Lower lobe of right lung (tissue), 2 donors: ENCODE data around the gene PRRT1B. TPM values are rescaled to one million over a fixed set of nuclear protein-coding genes. Genes with fewer than 3 reads are reported as not detected.
A peak's percentile ranks its signal among the peaks of the same experiment; 100 is the strongest.

ENCODE experiments used
- ATAC-seq, 2 donors: fragments of 200-7000 bp; cut with Tn5 transposase; one replicate each; pipeline ENCODE4 v1.9.1; 2020 to 2022; ENCODE audit warnings: mild to moderate bottlenecking in 2 of 2, moderate library complexity in 2 of 2
- DNase-seq: peaks from one replicate; pipeline ENCODE4 v3.0.0-alpha.2; 2020
- H3K27ac ChIP-seq: fragments of 200-600 bp; one replicate; pipeline ENCODE4 v1.8.0; 2022
- H3K27me3 ChIP-seq: fragments of 200-600 bp; one replicate; pipeline ENCODE4 v1.8.0; 2022; ENCODE audit warnings: low read depth
- H3K36me3 ChIP-seq: fragments of 200-600 bp; one replicate; pipeline ENCODE4 v1.8.0; 2022; ENCODE audit warnings: mild to moderate bottlenecking
- H3K4me1 ChIP-seq: fragments of 200-600 bp; one replicate; pipeline ENCODE4 v1.8.0; 2022
- H3K4me3 ChIP-seq: fragments of 200-600 bp; one replicate; pipeline ENCODE4 v1.8.0; 2022; ENCODE audit warnings: mild to moderate bottlenecking
- H3K9me3 ChIP-seq: fragments of 200-600 bp; one replicate; pipeline ENCODE4 v1.8.0; 2022
- intact Hi-C: fragments of 100-400 bp; cut with DNase I; formaldehyde crosslinking; loops from one replicate; pipeline ENCODE4 v1.11.0; 2022
- total RNA-seq: library from RNA; stranded (reverse); fragmentation: NEBNext Ultra II Directional; extraction: Animal tissue kit (Norgen Biotek cat#: 25700); gene quantifications from one replicate; pipeline ENCODE4 v1.2.1, GENCODE V29; 2021
- TF ChIP-seq, protein P1 (sequence below): fragments of 200-600 bp; IDR thresholded peaks from one replicate; pipeline ENCODE4 v1.8.0; 2022; ENCODE audit warnings: antibody characterized with exemption, mild to moderate bottlenecking
- donor health status: DM: no; HTN: yes; CAD: no; lungs with severe emphysema.

Gene PRRT1B
- total RNA-seq, 1 donor from 2014 or later, result 6.3 TPM

GRCh38 chr9:131587906-131588305 lies 42.6 kb downstream of the PRRT1B start:
- Histone ChIP-seq H3K4me1 (peaks cover 15% of the 10 kb centered on the region), H3K36me3 (peaks cover 87% of the 10 kb centered on the region), H3K27me3 (no peaks in the 10 kb centered on the region), H3K9me3 (no peaks in the 10 kb centered on the region), H3K27ac (no peak overlapping the region), H3K4me3 (no peak overlapping the region)
- TF ChIP-seq, protein P1, sequence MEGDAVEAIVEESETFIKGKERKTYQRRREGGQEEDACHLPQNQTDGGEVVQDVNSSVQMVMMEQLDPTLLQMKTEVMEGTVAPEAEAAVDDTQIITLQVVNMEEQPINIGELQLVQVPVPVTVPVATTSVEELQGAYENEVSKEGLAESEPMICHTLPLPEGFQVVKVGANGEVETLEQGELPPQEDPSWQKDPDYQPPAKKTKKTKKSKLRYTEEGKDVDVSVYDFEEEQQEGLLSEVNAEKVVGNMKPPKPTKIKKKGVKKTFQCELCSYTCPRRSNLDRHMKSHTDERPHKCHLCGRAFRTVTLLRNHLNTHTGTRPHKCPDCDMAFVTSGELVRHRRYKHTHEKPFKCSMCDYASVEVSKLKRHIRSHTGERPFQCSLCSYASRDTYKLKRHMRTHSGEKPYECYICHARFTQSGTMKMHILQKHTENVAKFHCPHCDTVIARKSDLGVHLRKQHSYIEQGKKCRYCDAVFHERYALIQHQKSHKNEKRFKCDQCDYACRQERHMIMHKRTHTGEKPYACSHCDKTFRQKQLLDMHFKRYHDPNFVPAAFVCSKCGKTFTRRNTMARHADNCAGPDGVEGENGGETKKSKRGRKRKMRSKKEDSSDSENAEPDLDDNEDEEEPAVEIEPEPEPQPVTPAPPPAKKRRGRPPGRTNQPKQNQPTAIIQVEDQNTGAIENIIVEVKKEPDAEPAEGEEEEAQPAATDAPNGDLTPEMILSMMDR, result no peak
- intact Hi-C loops, result no loop called here
- DNase-seq (no peak), ATAC-seq (no peak)

DNA sequence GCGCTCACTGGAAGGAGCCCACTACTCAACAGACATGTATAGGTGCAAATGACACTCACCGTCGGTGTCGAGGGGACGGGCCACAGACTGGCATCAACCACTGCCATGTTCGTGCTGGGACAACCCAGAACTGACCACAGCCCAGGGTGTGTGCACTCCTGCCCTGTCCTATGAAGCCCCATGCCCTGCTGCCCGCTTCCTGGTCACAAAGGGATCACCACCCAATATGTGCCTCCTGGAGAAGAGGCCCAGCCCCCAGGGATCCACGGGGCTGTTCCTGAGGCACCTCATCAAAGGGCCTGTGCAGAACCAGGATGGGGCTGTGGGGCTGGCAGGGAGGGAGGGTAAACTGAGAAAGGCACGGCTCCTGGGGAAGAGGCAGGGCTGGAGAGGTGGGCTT lies 43.1 kb downstream of the PRRT1B start:
- Histone ChIP-seq H3K27me3 (no peaks in the 10 kb centered on the region), H3K4me3 (no peak overlapping the region), H3K27ac (no peak overlapping the region), H3K9me3 (no peaks in the 10 kb centered on the region), H3K4me1 (peaks cover 15% of the 10 kb centered on the region), H3K36me3 (peaks cover 87% of the 10 kb centered on the region)
- intact Hi-C loops, result no loop called here
- TF ChIP-seq, protein P1, result no peak
- ATAC-seq (no peak), DNase-seq (no peak)

GRCh38 chr9:131589124-131589711 lies 43.9 kb downstream of the PRRT1B start:
- H3K4me3 ChIP-seq, result no peak overlapping the region
- TF ChIP-seq, protein P1, result no peak
- no peak for DNase-seq
- intact Hi-C loops, result no loop called here
- ATAC-seq, result no peak
- H3K9me3 ChIP-seq, result no peaks in the 10 kb centered on the region
- H3K4me1 ChIP-seq, result peaks cover 15% of the 10 kb centered on the region
- peaks cover 87% of the 10 kb centered on the region for H3K36me3 ChIP-seq
- H3K27ac ChIP-seq, result no peak overlapping the region
- H3K27me3 ChIP-seq, result no peaks in the 10 kb centered on the region

GRCh38 chr9:131589993-131590392 lies 44.7 kb downstream of the PRRT1B start:
- H3K9me3 ChIP-seq, result no peaks in the 10 kb centered on the region
- no peak overlapping the region for H3K4me3 ChIP-seq
- ATAC-seq (no peak), DNase-seq (no peak)
- intact Hi-C loops, result loop anchor here (5.0 kb wide), 1 partner anchor 152 kb away; the partner anchor contains the start of gene RAPGEF1
- H3K27me3 ChIP-seq, result no peaks in the 10 kb centered on the region
- peaks cover 8% of the 10 kb centered on the region for H3K4me1 ChIP-seq
- no peak overlapping the region for H3K27ac ChIP-seq
- H3K36me3 ChIP-seq, result peaks cover 87% of the 10 kb centered on the region
- TF ChIP-seq, protein P1, result no peak

GRCh38 chr9:131590449-131590848 lies 45.1 kb downstream of the PRRT1B start:
- Histone ChIP-seq H3K9me3 (no peaks in the 10 kb centered on the region), H3K36me3 (peaks cover 87% of the 10 kb centered on the region), H3K27me3 (no peaks in the 10 kb centered on the region), H3K27ac (no peak overlapping the region), H3K4me3 (no peak overlapping the region), H3K4me1 (peaks cover 4% of the 10 kb centered on the region)
- TF ChIP-seq, protein P1, result no peak
- ATAC-seq (peak; percentile 5 to 16), DNase-seq (no peak)
- intact Hi-C loops, result loop anchor here (5.0 kb wide), 1 partner anchor 152 kb away; the partner anchor contains the start of gene RAPGEF1
